Thoracic aorta (tissue), 2 donors: Measurements from ENCODE around the gene BMP4. TPM values are rescaled to one million over a fixed set of nuclear protein-coding genes. Genes with fewer than 3 reads are reported as not detected.
A peak's percentile ranks its signal among the peaks of the same experiment; 100 is the strongest.

Experiments used
- ATAC-seq: fragments of 150-250 bp; one replicate; pipeline ENCODE4 v1.8.0; 2017; ENCODE audit warnings: low read depth; ENCODE audit not compliant: insufficient number of reproducible peaks, low FRiP score
- DNase-seq: peaks from one replicate; pipeline ENCODE4 v3.0.0-alpha.2; 2020; ENCODE audit warnings: low spot score
- H3K27ac ChIP-seq, 2 donors: fragments of 200-600 bp; sonication (generic); 1 replicate in 1 of 2; 2 replicates in 1 of 2; pipeline ENCODE4 v1.5.1; 2016; ENCODE audit warnings: mild to moderate bottlenecking in 2 of 2, moderate library complexity in 2 of 2
- H3K27me3 ChIP-seq: fragments of 200-600 bp; sonication (generic); replicated peaks from 2 replicates; pipeline ENCODE4 v1.6.0; 2016; ENCODE audit warnings: mild to moderate bottlenecking; ENCODE audit not compliant: insufficient read depth
- H3K36me3 ChIP-seq: fragments of 200-600 bp; sonication (generic); one replicate; pipeline ENCODE4 v1.5.1; 2016
- H3K4me1 ChIP-seq, 2 donors: fragments of 200-600 bp; sonication (generic); 1 replicate in 1 of 2; 2 replicates in 1 of 2; pipeline versions ENCODE4 v1.5.1 to v1.6.0; 2016; ENCODE audit warnings: low read depth in 2 of 2, mild to moderate bottlenecking in 1 of 2; ENCODE audit not compliant: control insufficient read depth in 1 of 2
- H3K4me3 ChIP-seq: fragments of 200-600 bp; sonication (generic); 2 replicates; pipeline ENCODE4 v1.5.1; 2016; ENCODE audit warnings: mild to moderate bottlenecking
- H3K9me3 ChIP-seq: fragments of 200-600 bp; sonication (generic); 2 replicates; pipeline ENCODE4 v1.5.1; 2016
- total RNA-seq, 2 donors: library from RNA; depleted of rRNA; stranded (reverse); fragments of >200 nt; gene quantifications; one replicate each; pipeline versions ENCODE4 v1.1.0 to v1.2.3, GENCODE V29; 2016
- TF ChIP-seq, protein P1 (sequence below): fragments of 200-600 bp; sonication (generic); IDR thresholded peaks from one replicate; pipeline ENCODE4 v1.5.1; 2019; ENCODE audit warnings: antibody characterized with exemption

The BMP4 gene
- 10 to 100 TPM; 23.7 to 26.9 TPM for total RNA-seq

DNA sequence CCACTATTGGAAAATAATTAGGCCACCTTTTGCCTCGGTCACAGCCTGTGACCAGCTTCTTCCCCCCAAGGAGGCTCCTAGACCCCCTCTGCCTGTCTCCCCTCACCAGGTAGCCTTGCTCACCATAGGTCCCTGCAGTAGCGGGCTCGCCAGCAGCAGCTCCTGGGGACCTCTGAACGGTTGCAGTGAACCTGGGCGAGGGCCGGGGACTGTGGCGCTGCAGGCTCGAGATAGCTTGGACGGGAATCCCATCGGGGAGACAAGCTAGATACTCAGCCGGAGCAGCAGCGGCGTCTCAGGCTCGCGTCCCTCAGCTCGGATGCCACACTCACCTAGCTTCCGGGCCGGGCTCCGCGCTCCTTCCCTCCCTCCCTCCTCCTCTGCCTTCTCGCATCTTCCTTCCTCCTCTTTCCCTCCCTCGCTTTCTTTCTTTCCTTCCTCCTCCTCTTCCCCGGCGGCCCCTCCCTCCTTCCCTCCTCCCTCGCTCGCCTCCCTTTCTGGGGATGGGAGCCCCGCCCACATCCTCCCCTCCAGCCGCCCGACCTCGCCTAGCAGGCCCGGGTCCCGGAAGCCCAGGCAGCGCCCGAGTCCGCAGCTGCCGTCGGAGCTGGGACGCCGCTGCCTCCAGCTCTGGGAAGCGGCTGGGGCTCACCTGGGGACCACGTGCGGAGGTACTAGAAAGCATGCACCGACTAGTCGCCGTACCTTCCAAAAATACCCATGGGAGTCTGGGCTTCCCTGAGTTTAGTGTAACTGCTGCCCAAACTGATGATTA lies at the start of gene BMP4:
Gene BMP4, minus strand, starts transcription at position 399 of the 775 bp plus-strand sequence. CDS start 4,603 bp downstream, outside the sequence.
- no peaks in the 10 kb centered on the region for H3K36me3 ChIP-seq
- TF ChIP-seq, protein P1, sequence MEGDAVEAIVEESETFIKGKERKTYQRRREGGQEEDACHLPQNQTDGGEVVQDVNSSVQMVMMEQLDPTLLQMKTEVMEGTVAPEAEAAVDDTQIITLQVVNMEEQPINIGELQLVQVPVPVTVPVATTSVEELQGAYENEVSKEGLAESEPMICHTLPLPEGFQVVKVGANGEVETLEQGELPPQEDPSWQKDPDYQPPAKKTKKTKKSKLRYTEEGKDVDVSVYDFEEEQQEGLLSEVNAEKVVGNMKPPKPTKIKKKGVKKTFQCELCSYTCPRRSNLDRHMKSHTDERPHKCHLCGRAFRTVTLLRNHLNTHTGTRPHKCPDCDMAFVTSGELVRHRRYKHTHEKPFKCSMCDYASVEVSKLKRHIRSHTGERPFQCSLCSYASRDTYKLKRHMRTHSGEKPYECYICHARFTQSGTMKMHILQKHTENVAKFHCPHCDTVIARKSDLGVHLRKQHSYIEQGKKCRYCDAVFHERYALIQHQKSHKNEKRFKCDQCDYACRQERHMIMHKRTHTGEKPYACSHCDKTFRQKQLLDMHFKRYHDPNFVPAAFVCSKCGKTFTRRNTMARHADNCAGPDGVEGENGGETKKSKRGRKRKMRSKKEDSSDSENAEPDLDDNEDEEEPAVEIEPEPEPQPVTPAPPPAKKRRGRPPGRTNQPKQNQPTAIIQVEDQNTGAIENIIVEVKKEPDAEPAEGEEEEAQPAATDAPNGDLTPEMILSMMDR, result no peak
- peaks cover 4 to 27% of the 10 kb centered on the region in 2 donors for H3K4me1 ChIP-seq
- ATAC-seq, result no peak
- H3K27me3 ChIP-seq, result no peaks in the 10 kb centered on the region
- peak within 1 kb of the TSS; percentile 79 for H3K4me3 ChIP-seq
- H3K9me3 ChIP-seq, result no peaks in the 10 kb centered on the region
- peak; percentile 56 for DNase-seq
- peak within 1 kb of the TSS; percentile 80 to 89 for H3K27ac ChIP-seq

DNA sequence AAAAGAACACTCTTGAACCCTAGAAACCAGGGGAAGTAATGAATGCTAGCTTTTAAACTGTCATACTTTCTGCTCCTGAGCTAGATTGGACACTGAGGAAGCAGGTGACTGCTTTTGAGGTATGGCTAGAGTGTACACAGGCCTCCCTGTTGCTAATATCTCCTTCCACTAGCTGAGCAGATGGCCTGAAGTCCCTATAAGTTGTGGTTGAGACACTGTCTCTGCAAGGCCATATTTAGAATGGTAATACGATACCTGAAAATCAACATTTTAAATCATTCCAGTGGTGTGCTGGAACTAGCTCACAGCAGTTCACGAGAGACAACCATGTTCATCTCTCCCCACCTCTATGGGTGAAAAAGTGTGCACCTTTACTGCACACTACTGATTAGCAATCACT lies 46.4 kb upstream of the BMP4 start:
- Histone ChIP-seq H3K27me3 (no peaks in the 10 kb centered on the region), H3K9me3 (no peaks in the 10 kb centered on the region), H3K4me1 (peaks cover 0 to 19% of the 10 kb centered on the region in 2 donors), H3K27ac (no peak overlapping the region), H3K36me3 (no peaks in the 10 kb centered on the region), H3K4me3 (no peak overlapping the region)
- no peak for ATAC-seq
- DNase-seq, result no peak
- TF ChIP-seq, protein P1, result no peak

DNA sequence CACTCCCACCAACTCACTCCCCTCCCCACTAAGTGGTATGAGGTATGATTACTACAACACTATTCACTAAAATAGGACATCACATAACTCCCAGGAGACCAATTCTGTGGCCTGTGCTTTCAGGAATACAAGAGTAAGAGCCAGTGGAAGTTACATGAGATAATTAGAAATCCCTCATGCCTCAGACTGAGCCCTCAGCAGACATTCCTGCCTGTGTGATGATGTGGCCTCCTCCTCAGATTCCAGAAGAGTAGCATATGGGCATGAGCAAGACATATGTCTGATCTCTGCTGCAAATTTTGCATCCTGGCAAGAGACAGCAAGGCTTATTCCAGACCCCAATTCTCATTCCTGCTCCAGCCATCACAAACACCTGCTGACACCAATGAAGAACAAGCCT lies 46.0 kb upstream of the BMP4 start:
- DNase-seq, result no peak
- no peak for ATAC-seq
- Histone ChIP-seq H3K27me3 (no peaks in the 10 kb centered on the region), H3K36me3 (no peaks in the 10 kb centered on the region), H3K4me1 (peaks cover 0 to 19% of the 10 kb centered on the region in 2 donors), H3K4me3 (no peak overlapping the region), H3K27ac (no peak overlapping the region), H3K9me3 (no peaks in the 10 kb centered on the region)
- TF ChIP-seq, protein P1, result no peak

DNA sequence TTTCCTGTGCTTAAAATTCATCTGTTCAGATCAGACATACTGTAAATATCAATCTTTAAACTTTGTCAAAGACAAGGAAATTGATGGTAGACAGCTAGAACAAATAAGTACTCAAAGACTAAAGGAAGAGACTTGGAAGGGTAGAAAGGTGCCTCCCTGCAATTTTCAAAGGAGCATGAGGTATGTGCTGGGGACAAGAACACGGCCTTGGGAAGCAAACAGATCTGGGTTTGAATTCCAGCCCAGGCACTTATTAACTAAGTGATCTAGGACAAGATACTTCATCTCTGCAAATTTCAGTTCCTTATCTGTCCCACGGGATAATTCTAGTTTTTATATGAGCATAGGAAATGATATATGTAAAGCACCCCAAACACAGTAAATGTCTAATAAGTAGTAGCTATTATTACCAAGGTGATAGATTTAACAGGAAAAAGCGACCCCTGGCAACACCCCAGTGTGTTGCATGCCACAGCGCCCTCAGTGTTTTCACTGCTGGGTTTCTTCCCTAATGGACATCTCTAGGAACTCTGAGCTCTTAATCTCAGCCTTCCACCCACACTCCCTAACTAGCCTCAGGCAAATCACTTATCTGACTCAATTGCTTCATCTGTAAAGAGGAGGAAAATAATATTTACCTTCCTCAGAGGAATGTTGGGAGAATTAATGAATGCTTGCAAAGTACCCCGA lies 44.7 kb upstream of the BMP4 start:
- H3K27ac ChIP-seq, result no peak overlapping the region
- no peaks in the 10 kb centered on the region for H3K27me3 ChIP-seq
- H3K4me1 ChIP-seq, result peaks cover 0 to 19% of the 10 kb centered on the region in 2 donors
- no peaks in the 10 kb centered on the region for H3K36me3 ChIP-seq
- TF ChIP-seq, protein P1, result no peak
- H3K4me3 ChIP-seq, result no peak overlapping the region
- DNase-seq (no peak), ATAC-seq (no peak)
- no peaks in the 10 kb centered on the region for H3K9me3 ChIP-seq

DNA sequence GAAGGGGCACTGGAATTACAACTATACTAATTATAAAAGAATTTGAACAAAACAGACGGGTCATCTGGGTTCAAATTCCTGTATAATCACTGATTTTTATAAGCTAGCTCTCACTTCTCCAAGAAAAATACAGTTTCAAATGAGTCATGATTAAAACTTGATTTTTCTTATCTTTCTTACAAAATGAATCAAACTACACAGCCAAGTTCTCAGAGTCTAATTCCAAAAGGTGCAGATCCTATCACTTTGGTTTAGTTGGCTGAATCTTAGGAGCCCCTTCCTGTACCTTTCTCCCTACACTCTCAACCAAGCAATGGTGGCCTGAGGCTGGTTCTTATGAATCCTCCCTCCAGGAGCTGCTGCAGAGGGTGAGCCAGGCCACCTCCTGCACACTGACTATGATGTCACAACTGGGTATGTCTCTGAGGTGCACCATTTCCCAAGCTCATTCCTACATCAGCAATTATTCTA lies 43.8 kb upstream of the BMP4 start:
- TF ChIP-seq, protein P1, result no peak
- Histone ChIP-seq H3K9me3 (no peaks in the 10 kb centered on the region), H3K36me3 (no peaks in the 10 kb centered on the region), H3K27ac (no peak overlapping the region), H3K27me3 (no peaks in the 10 kb centered on the region), H3K4me1 (peaks cover 0 to 19% of the 10 kb centered on the region in 2 donors), H3K4me3 (no peak overlapping the region)
- ATAC-seq (no peak), DNase-seq (no peak)
